HepG2 (cell line): ENCODE measurements around the gene GALNT10. TPM values are rescaled to one million over a fixed set of nuclear protein-coding genes. Genes with fewer than 3 reads are reported as not detected.
A peak's percentile ranks its signal among the peaks of the same experiment; 100 is the strongest.

Experiments
- CBX5 ChIP-seq: sonication (generic); formaldehyde crosslinking; IDR thresholded peaks from 2 replicates; pipeline ENCODE4 v1.4.0; 2020; ENCODE audit warnings: missing genetic modification reagents, borderline replicate concordance
- GRHL1 ChIP-seq: sonication (generic); formaldehyde crosslinking; conservative IDR thresholded peaks from 2 replicates; pipeline ENCODE4 v1.8.0; 2022; ENCODE audit warnings: missing genetic modification reagents
- HNRNPLL ChIP-seq: fragments of 200-400 bp; formaldehyde crosslinking; IDR thresholded peaks from 2 replicates; pipeline ENCODE4 v1.6.1; 2017; ENCODE audit warnings: mild to moderate bottlenecking, low read depth, low read length; ENCODE audit not compliant: poor library complexity, severe bottlenecking
- HOXA9 ChIP-seq: sonication (generic); formaldehyde crosslinking; IDR thresholded peaks from 2 replicates; pipeline ENCODE4 v1.8.1; 2022; ENCODE audit warnings: missing genetic modification reagents, mild to moderate bottlenecking, moderate library complexity, borderline replicate concordance
- IKZF5 ChIP-seq: IDR thresholded peaks from 2 replicates; pipeline ENCODE4 v1.6.1; 2018; ENCODE audit warnings: missing genetic modification reagents, mild to moderate bottlenecking, missing compliant biosample characterization
- NFKB2 ChIP-seq: sonication (generic); formaldehyde crosslinking; IDR thresholded peaks from 2 replicates; pipeline ENCODE4 v1.4.0; 2020; ENCODE audit warnings: missing genetic modification reagents, borderline replicate concordance
- NR2F2 ChIP-seq: IDR thresholded peaks from 2 replicates; pipeline ENCODE4 v1.6.1; 2012; ENCODE audit warnings: low read depth, inconsistent platforms, borderline replicate concordance
- POLR2AphosphoS2 ChIP-seq: IDR thresholded peaks from 2 replicates; pipeline ENCODE4 v1.6.1; 2011; ENCODE audit warnings: low read depth, low read length, improper control_type of control experiment
- RARG ChIP-seq: sonication (generic); formaldehyde crosslinking; IDR thresholded peaks from 2 replicates; pipeline ENCODE4 v1.4.0; 2020; ENCODE audit warnings: low read depth, mild to moderate bottlenecking, missing genetic modification reagents
- RBFOX2 ChIP-seq: fragments of 200-400 bp; formaldehyde crosslinking; IDR thresholded peaks from 2 replicates; pipeline ENCODE4 v1.6.1; 2017; ENCODE audit warnings: low read depth, mild to moderate bottlenecking, low read length
- TEAD3 ChIP-seq: optimal IDR thresholded peaks from 2 replicates; pipeline ENCODE3; 2016; ENCODE audit warnings: borderline replicate concordance
- TIGD3 ChIP-seq: sonication (generic); formaldehyde crosslinking; IDR thresholded peaks from 2 replicates; pipeline ENCODE4 v1.5.1; 2020; ENCODE audit warnings: mild to moderate bottlenecking, missing genetic modification reagents, borderline replicate concordance
- ZFP62 ChIP-seq: sonication (generic); formaldehyde crosslinking; IDR thresholded peaks from 2 replicates; pipeline ENCODE4 v1.4.0; 2020; ENCODE audit warnings: missing genetic modification reagents
- ZNF230 ChIP-seq: sonication (generic); formaldehyde crosslinking; IDR thresholded peaks from 2 replicates; pipeline ENCODE4 v1.4.0; 2020; ENCODE audit warnings: mild to moderate bottlenecking, missing genetic modification reagents
- ZNF235 ChIP-seq: sonication (generic); formaldehyde crosslinking; IDR thresholded peaks from 2 replicates; pipeline ENCODE4 v1.8.1; 2023; ENCODE audit warnings: mild to moderate bottlenecking, missing genetic modification reagents, borderline replicate concordance
- ZNF510 ChIP-seq: sonication (generic); formaldehyde crosslinking; IDR thresholded peaks from 2 replicates; pipeline ENCODE4 v1.4.0; 2020; ENCODE audit warnings: low read depth, mild to moderate bottlenecking, missing genetic modification reagents
- ZNF704 ChIP-seq: sonication (generic); formaldehyde crosslinking; IDR thresholded peaks from 2 replicates; pipeline ENCODE4 v1.8.1; 2023; ENCODE audit warnings: mild to moderate bottlenecking, inconsistent platforms, moderate library complexity, missing genetic modification reagents, borderline replicate concordance
- ZNF713 ChIP-seq: sonication (generic); formaldehyde crosslinking; IDR thresholded peaks from 2 replicates; pipeline ENCODE4 v1.4.0; 2020; ENCODE audit warnings: mild to moderate bottlenecking, missing genetic modification reagents
- ZNF784 ChIP-seq: sonication (generic); formaldehyde crosslinking; IDR thresholded peaks from 2 replicates; pipeline ENCODE4 v1.5.1; 2020; ENCODE audit warnings: missing genetic modification reagents, mild to moderate bottlenecking, borderline replicate concordance
- polyA plus RNA-seq, 8 experiments: library from polyadenylated mRNA; depleted of rRNA in 3 of 8; stranded (reverse) in 7 of 8; unstranded in 1 of 8; fragments of >200 nt; fragmentation: Illumina TruSeq in 4 of 8; extraction: Trizol in 4 of 8; gene quantifications; 2 replicates each; pipeline versions ENCODE4 v1.2.1 to v1.2.3, GENCODE V29; 2011 to 2016; ENCODE audit warnings: low read depth in 4 of 8, missing spikeins in 1 of 8, mixed read lengths in 1 of 8; ENCODE audit not compliant: insufficient read depth in 1 of 8
- total RNA-seq, 5 experiments: library from RNA; depleted of rRNA; stranded (reverse); fragments of >200 nt; fragmentation: Illumina TruSeq; extraction: Trizol; gene quantifications; 2 replicates each; pipeline ENCODE4 v1.2.3, GENCODE V29; 2016; ENCODE audit warnings: low read depth in 1 of 5
- TF ChIP-seq, protein P1 (sequence below): IDR thresholded peaks from 2 replicates; pipeline ENCODE4 v1.6.1; 2016; ENCODE audit warnings: missing compliant biosample characterization, missing genetic modification reagents, borderline replicate concordance
- TF ChIP-seq, protein P2 (sequence below): IDR thresholded peaks from 2 replicates; pipeline ENCODE4 v1.6.1; 2016

GALNT10 gene
- total and polyA plus RNA-seq, 2 of the 13 experiments (the other 11 are each of a cell fraction or from before 2014, with no cell fraction given): 8.1 to 11.2 TPM

GRCh38 chr5:154405078-154405792, 214.7 kb downstream of the GALNT10 start (continued):
- TF ChIP-seq GRHL1 (CRISPR knock-in tag): no peak
- TF ChIP-seq POLR2AphosphoS2: no peak
- TF ChIP-seq ZNF235 (CRISPR knock-in tag): no peak
- no peak for TF ChIP-seq HOXA9
- TF ChIP-seq ZFP62 (CRISPR knock-in tag): no peak
- no peak for TF ChIP-seq NR2F2
- TF ChIP-seq IKZF5 (CRISPR knock-in tag): no peak; the same call in 1 of the 2 replicates
- TF ChIP-seq ZNF713 (CRISPR knock-in tag): no peak
- peak; percentile 37 for TF ChIP-seq TEAD3
- TF ChIP-seq CBX5: no peak
- TF ChIP-seq, protein P1, sequence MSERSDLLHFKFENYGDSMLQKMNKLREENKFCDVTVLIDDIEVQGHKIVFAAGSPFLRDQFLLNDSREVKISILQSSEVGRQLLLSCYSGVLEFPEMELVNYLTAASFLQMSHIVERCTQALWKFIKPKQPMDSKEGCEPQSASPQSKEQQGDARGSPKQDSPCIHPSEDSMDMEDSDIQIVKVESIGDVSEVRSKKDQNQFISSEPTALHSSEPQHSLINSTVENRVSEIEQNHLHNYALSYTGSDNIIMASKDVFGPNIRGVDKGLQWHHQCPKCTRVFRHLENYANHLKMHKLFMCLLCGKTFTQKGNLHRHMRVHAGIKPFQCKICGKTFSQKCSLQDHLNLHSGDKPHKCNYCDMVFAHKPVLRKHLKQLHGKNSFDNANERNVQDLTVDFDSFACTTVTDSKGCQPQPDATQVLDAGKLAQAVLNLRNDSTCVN (CRISPR knock-in tag): no peak; the same call in 1 of the 2 replicates
- TF ChIP-seq RARG (CRISPR knock-in tag): no peak
- no peak for TF ChIP-seq ZNF510 (CRISPR knock-in tag)
- TF ChIP-seq ZNF230 (CRISPR knock-in tag): no peak
- peak; percentile 63; the same call in 1 of the 2 replicates for TF ChIP-seq NFKB2 (CRISPR knock-in tag)
- peak; percentile 43 for TF ChIP-seq HNRNPLL
- TF ChIP-seq ZNF704 (CRISPR knock-in tag): no peak
- no peak for TF ChIP-seq RBFOX2
- 0 out of 2 replicates have a peak, but pooled peaks have one; percentile 36 for TF ChIP-seq ZNF784 (CRISPR knock-in tag)
- no peak for TF ChIP-seq TIGD3 (CRISPR knock-in tag)
- TF ChIP-seq, protein P2, sequence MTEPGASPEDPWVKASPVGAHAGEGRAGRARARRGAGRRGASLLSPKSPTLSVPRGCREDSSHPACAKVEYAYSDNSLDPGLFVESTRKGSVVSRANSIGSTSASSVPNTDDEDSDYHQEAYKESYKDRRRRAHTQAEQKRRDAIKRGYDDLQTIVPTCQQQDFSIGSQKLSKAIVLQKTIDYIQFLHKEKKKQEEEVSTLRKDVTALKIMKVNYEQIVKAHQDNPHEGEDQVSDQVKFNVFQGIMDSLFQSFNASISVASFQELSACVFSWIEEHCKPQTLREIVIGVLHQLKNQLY: no peak
